Uterus (tissue), 4 donors: ENCODE results near the gene CRACR2A. TPM values are rescaled to one million over a fixed set of nuclear protein-coding genes. Genes with fewer than 3 reads are reported as not detected.

Experiments
- DNase-seq, 2 donors: peaks; one replicate each; pipeline ENCODE4 v3.0.0-alpha.2; 2019 to 2020
- H3K27ac ChIP-seq, 2 donors: fragments of 200-600 bp; sonication (generic); 1 replicate in 1 of 2; 2 replicates in 1 of 2; pipeline ENCODE4 v1.5.1; 2016 to 2018
- H3K27me3 ChIP-seq, 2 donors: fragments of 200-600 bp; sonication (generic); one replicate each; pipeline ENCODE4 v1.5.1; 2018 to 2019; ENCODE audit warnings: control low read depth in 1 of 2
- H3K36me3 ChIP-seq, 2 donors: fragments of 200-600 bp; sonication (generic); one replicate each; pipeline ENCODE4 v1.5.1; 2019; ENCODE audit warnings: control low read depth in 1 of 2
- H3K4me1 ChIP-seq, 2 donors: fragments of 200-600 bp; sonication (generic); one replicate each; pipeline ENCODE4 v1.5.1; 2018 to 2019; ENCODE audit warnings: control low read depth in 1 of 2
- H3K4me3 ChIP-seq, 2 donors: fragments of 200-600 bp; sonication (generic); 1 replicate in 1 of 2; 2 replicates in 1 of 2; pipeline ENCODE4 v1.5.1; 2018 to 2019; ENCODE audit warnings: mild to moderate bottlenecking in 1 of 2
- H3K9me3 ChIP-seq, 2 donors: fragments of 200-600 bp; sonication (generic); one replicate each; pipeline ENCODE4 v1.5.1; 2019; ENCODE audit warnings: control low read depth in 1 of 2
- CTCF ChIP-seq, 4 experiments: fragments of 200-600 bp in 2 of 4; fragments of 450-650 bp in 2 of 4; sonication (generic) in 2 of 4; IDR thresholded peaks; one replicate each; pipeline ENCODE4 v1.5.1; 2016 to 2019; ENCODE audit warnings: antibody characterized with exemption in 4 of 4, mild to moderate bottlenecking in 2 of 4, moderate library complexity in 1 of 4
- POLR2A ChIP-seq, 2 donors: fragments of 450-650 bp; IDR thresholded peaks; one replicate each; pipeline ENCODE4 v1.6.1; 2016; ENCODE audit warnings: antibody characterized with exemption in 2 of 2, mild to moderate bottlenecking in 1 of 2, moderate library complexity in 1 of 2
- intact Hi-C: fragments of 100-400 bp; cut with DNase I; formaldehyde crosslinking; loops from one replicate; pipeline ENCODE4 v1.15.1; 2023; ENCODE audit warnings: low total_unique reads
- total RNA-seq, 4 donors: library from RNA; depleted of rRNA in 3 of 4; stranded (reverse); fragments of >200 nt in 3 of 4; gene quantifications; one replicate each; pipeline versions ENCODE4 v1.1.0 to v1.2.4, GENCODE V29; 2014 to 2023
- donor health status: DM: yes; HTN: yes; CAD: no.

The CRACR2A gene
- total RNA-seq, 4 donors from 2014 or later = 0.88 to 33.6 (median 3.2) TPM

- Histone ChIP-seq H3K27ac (no peak overlapping the region), H3K36me3 (no peaks in the 10 kb centered on the region), H3K4me3 (no peak overlapping the region), H3K9me3 (no peaks in the 10 kb centered on the region), H3K27me3 (no peaks in the 10 kb centered on the region), H3K4me1 (no peaks in the 10 kb centered on the region)
- no peak for TF ChIP-seq POLR2A (IDR thresholded peaks at IDR 0.05)
- intact Hi-C loops = no loop called here
- DNase-seq = no peak
These were observed 156.1 kb downstream of the CRACR2A start for GRCh38 chr12:3596703-3597415.

GRCh38 chr12:3595721-3596120 is 157.2 kb downstream of the CRACR2A start:
- Histone ChIP-seq H3K27me3 (no peaks in the 10 kb centered on the region), H3K36me3 (no peaks in the 10 kb centered on the region), H3K4me3 (no peak overlapping the region), H3K4me1 (no peaks in the 10 kb centered on the region), H3K9me3 (no peaks in the 10 kb centered on the region), H3K27ac (no peak overlapping the region)
- TF ChIP-seq POLR2A (IDR thresholded peaks at IDR 0.05) = no peak
- no peak for TF ChIP-seq CTCF (IDR thresholded peaks at IDR 0.05)
- no peak for DNase-seq
- intact Hi-C loops = no loop called here

- no peaks in the 10 kb centered on the region for H3K36me3 ChIP-seq
- TF ChIP-seq POLR2A (IDR thresholded peaks at IDR 0.05) = no peak
- no peak for TF ChIP-seq CTCF (IDR thresholded peaks at IDR 0.05)
- H3K4me1 ChIP-seq = no peaks in the 10 kb centered on the region
- H3K9me3 ChIP-seq = no peaks in the 10 kb centered on the region
- no peak overlapping the region for H3K27ac ChIP-seq
- DNase-seq = no peak
- H3K4me3 ChIP-seq = no peak overlapping the region
- intact Hi-C loops = no loop called here
- no peaks in the 10 kb centered on the region for H3K27me3 ChIP-seq
These were observed 157.9 kb downstream of the CRACR2A start for GRCh38 chr12:3594966-3595365.

GRCh38 chr12:3593906-3594483 is 158.9 kb downstream of the CRACR2A start:
- TF ChIP-seq CTCF (IDR thresholded peaks at IDR 0.05) (no peak), POLR2A (IDR thresholded peaks at IDR 0.05) (no peak)
- intact Hi-C loops = no loop called here
- DNase-seq = no peak

GRCh38 chr12:3592856-3593625 is 159.9 kb downstream of the CRACR2A start:
- H3K4me3 ChIP-seq = no peak overlapping the region
- H3K36me3 ChIP-seq = no peaks in the 10 kb centered on the region
- H3K9me3 ChIP-seq = no peaks in the 10 kb centered on the region
- DNase-seq = no peak
- intact Hi-C loops = no loop called here
- no peaks in the 10 kb centered on the region for H3K4me1 ChIP-seq
- no peak overlapping the region for H3K27ac ChIP-seq
- no peaks in the 10 kb centered on the region for H3K27me3 ChIP-seq
- TF ChIP-seq CTCF (IDR thresholded peaks at IDR 0.05) (no peak), POLR2A (IDR thresholded peaks at IDR 0.05) (no peak)

More at GRCh38 chr12:3593906-3594483, 158.9 kb downstream of the CRACR2A start:
- no peaks in the 10 kb centered on the region for H3K9me3 ChIP-seq
- H3K27me3 ChIP-seq = no peaks in the 10 kb centered on the region
- no peak overlapping the region for H3K4me3 ChIP-seq
- no peaks in the 10 kb centered on the region for H3K4me1 ChIP-seq
- H3K27ac ChIP-seq = no peak overlapping the region
- no peaks in the 10 kb centered on the region for H3K36me3 ChIP-seq
